Body of pancreas (tissue), 4 donors: ENCODE measurements around the gene MAMDC2.

ENCODE experiments used
- CTCF ChIP-seq, 7 experiments: fragments of 450-650 bp in 4 of 7; fragments of 200-600 bp in 3 of 7; sonication (generic) in 3 of 7; IDR thresholded peaks; one replicate each; pipeline ENCODE4 v1.5.1; 2016 to 2019; ENCODE audit warnings: antibody characterized with exemption in 7 of 7
- POLR2A ChIP-seq, 3 donors: fragments of 450-650 bp; IDR thresholded peaks; one replicate each; pipeline ENCODE4 v1.6.1; 2016; ENCODE audit warnings: antibody characterized with exemption in 3 of 3, mild to moderate bottlenecking in 2 of 3

GRCh38 chr9:70076678-70077077 lies 33.0 kb downstream of the MAMDC2 start:
- no peak for TF ChIP-seq POLR2A (IDR thresholded peaks at IDR 0.05)
- no peak for TF ChIP-seq CTCF (IDR thresholded peaks at IDR 0.05)
